KOPT-K1 (cell line): ENCODE measurements around the gene PRMT1.

ENCODE experiments used
- H3K27ac ChIP-seq: fragments of 200-600 bp; sonication (generic); 2 replicates; pipeline ENCODE4 v1.5.1; 2016; ENCODE audit warnings: antibody characterized with exemption, mild to moderate bottlenecking, low read depth, low read length; ENCODE audit not compliant: poor library complexity, severe bottlenecking
- H3K36me3 ChIP-seq: fragments of 200-600 bp; sonication (generic); 2 replicates; pipeline ENCODE4 v1.5.1; 2017; ENCODE audit warnings: antibody characterized with exemption, mild to moderate bottlenecking, low read length, moderate library complexity; ENCODE audit not compliant: insufficient read depth
- H3K9me3 ChIP-seq: fragments of 200-600 bp; sonication (generic); 2 replicates; pipeline ENCODE4 v1.5.1; 2017; ENCODE audit warnings: antibody characterized with exemption, low read length, mild to moderate bottlenecking; ENCODE audit not compliant: insufficient read depth, poor library complexity, severe bottlenecking

PRMT1 gene

GRCh38 chr19:49687566-49688316, 10.7 kb downstream of the PRMT1 start:
- Histone ChIP-seq H3K27ac (no peak overlapping the region), H3K36me3 (peaks cover 79% of the 10 kb centered on the region)

DNA sequence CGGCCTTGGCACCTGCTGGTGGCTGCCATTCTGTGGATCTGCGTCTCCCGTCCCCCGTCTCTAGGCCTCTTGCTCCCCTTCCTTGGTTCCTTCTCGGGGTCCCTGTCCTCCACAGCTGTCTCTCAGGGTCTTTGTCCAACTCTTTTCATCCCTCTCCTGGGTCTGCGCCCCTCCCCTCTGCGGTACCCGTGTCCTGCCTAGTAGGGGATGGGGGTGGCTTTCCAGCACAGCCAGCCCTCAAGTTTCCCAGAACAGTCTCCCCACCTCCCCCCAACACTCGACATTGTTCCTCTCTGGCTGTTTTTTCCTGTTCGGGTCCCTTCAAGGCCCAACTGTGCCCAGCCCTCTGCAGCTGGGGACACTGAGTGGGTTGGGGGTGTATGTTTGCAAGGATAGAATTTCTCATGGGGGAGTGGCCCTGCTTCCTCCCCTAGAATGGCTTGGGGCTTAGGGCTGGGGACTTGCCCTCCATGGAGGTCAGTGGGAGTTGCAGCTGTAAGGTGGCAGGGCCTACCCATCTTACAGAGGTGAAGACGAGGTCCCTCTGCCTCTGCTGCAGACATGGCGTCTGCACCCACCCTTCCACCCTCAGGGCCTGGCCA, 11.6 kb downstream of the PRMT1 start:
- H3K9me3 ChIP-seq, result no peaks in the 10 kb centered on the region
- peaks cover 70% of the 10 kb centered on the region for H3K36me3 ChIP-seq
- H3K27ac ChIP-seq, result no peak overlapping the region

More at GRCh38 chr19:49687566-49688316, 10.7 kb downstream of the PRMT1 start:
- H3K9me3 ChIP-seq, result no peaks in the 10 kb centered on the region

DNA sequence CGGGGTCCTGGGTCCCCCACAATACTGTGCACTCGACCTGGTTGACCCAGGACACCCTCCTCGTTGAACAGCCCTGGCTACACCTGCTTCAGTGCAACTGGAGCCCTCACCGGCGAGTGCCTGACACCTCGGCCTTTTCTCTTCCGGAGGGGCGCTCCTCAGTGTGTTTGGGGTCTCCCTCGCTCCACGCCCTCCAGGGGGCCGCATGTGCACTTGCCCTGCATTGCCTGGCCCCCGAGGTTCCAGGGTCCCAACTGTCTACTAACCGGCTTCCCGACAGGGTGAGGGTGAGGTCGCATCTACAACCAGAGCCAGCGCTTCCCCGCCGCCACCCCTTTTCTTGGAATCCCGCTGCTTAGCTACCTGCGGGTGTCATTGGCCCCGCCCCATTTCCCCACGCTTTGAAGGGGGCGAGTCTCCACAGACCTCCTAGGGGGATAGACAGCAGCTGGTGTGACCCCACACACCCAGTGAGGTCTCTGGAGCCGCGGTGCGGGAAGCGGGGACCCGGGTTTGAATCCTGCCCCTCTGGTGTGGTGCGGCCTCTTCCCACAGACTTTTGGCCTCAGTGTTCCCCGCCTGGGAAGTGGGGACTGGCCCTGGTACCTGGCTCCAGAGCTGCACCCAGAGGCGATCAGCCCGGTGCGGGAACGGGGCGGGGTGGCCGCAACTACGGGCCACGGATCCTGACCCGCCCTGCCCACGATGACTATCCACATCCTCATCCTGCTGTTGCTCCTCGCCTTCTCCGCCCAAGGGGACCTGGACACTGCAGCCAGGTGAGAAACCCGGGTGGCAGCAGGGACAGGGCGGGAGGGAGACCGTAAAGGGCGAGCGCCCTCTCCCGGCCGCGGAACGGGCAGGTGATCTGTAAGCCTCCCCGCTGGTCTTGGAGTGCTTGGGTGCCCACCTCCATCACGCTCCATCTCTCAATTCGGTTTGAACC, 12.3 kb downstream of the PRMT1 start, which contains the start of gene ADM5:
TSS of gene ADM5 (plus strand) at position 462 of the 946 bp plus-strand sequence. CDS start at position 706, 244 bp downstream.
- no peaks in the 10 kb centered on the region for H3K9me3 ChIP-seq
- H3K27ac ChIP-seq, result no peak within 1 kb of the TSS
- peaks cover 63% of the 10 kb centered on the region for H3K36me3 ChIP-seq

GRCh38 chr19:49690079-49690655, 13.1 kb downstream of the PRMT1 start:
- Histone ChIP-seq H3K9me3 (no peaks in the 10 kb centered on the region), H3K36me3 (peaks cover 55% of the 10 kb centered on the region), H3K27ac (no peak overlapping the region)

DNA sequence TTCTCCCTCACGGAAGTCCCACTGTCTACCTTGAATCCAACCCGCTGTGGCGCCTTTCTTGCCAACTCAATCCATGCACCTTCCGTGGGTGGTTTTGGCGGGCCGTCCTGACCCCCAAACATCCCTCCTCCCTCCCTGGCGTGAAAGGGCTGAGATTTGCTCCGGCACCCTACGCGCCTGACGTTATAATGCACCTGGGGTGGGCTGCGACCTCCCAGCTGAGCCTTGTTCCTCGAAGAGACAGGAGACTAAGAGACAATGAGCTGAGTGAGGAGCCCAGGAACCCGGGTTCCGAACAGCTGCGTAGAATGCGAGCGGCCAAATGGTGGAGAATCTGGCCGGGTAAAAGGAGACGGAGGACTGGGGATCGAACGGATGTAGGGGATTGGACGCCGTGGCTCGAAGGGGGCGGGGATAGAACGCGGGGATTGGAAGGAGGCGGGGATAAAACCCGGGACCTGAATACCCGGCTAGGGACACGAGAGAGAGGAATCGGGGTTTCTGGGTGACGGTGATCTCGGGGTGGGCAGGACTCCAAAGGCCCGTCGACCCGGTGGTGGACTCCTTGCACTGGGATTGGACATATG, 13.7 kb downstream of the PRMT1 start, which contains the start of gene CPT1C:
TSS of gene CPT1C (plus strand) at position 461 of the 587 bp plus-strand sequence. CDS start 1,137 bp downstream, outside the sequence.
- H3K9me3 ChIP-seq, result no peaks in the 10 kb centered on the region
- no peak within 1 kb of the TSS for H3K27ac ChIP-seq
- H3K36me3 ChIP-seq, result peaks cover 49% of the 10 kb centered on the region

DNA sequence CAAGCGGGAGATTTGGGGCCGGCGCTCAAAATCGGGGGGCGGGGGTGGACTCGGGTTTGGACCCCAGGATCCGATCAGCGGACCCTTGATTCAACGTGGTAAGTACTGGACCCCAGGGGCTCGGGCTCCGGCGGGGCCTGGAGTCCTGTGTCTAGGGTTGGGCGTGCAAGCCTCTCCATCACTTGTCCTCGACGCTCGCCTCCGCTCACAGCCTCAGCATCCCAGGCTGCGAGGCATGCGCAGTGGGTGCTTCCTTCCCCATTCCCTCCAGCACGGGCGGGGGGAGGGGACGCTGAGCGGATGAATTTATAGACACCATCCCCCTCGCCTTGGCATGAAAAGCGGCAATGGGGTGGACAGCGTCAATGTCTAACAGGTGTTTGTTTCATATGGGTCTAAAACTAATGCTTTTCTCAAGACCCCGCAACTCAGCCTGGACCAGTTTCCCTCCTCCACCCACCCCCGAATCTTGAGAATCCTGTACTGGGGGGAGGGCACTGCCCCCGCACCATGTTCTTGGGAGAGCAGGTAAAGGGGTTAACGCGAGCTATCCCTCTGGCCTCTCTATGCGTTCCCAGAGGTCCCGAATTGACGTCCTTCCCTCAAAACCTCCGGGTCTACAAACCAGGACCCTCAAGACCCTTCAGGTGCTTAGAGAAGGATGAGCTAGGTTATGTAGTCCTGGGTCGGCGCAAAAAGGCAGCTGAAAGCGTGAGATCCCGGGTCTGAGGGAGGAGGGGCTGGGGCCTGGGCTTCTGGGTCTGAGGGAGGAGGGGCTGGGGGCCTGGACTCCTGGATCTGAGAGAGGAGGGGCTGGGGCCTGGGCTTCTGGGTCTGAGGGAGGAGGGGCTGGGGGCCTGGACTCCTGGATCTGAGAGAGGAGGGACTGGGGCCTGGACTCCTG, 14.4 kb downstream of the PRMT1 start:
- no peaks in the 10 kb centered on the region for H3K9me3 ChIP-seq
- H3K36me3 ChIP-seq, result peaks cover 42% of the 10 kb centered on the region
- no peak overlapping the region for H3K27ac ChIP-seq

GRCh38 chr19:49692147-49692506, 15.1 kb downstream of the PRMT1 start:
- Histone ChIP-seq H3K9me3 (no peaks in the 10 kb centered on the region), H3K27ac (no peak overlapping the region), H3K36me3 (peaks cover 37% of the 10 kb centered on the region)

- H3K27ac ChIP-seq, result no peak overlapping the region
- no peaks in the 10 kb centered on the region for H3K36me3 ChIP-seq
Measured at GRCh38 chr19:49696115-49696514, 19.0 kb downstream of the PRMT1 start.

DNA sequence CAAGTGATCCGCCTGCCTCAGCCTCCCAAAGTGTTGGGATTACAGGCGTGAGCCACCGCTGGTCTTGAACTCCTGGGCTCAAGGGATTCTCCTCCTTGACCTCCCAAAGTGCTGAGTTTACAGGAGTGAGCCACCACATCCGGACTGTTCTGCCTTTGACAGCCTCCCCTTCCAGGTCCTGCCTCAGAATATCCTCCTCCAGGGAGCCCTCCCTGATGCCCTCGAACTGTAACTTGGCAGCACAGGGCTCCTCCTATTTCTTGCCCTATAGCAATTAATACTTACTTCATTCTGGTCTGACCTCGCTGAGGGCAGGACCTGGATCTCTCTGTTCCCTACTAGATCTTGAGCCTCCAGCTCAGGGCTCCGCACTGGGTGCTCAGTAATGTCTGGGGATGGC, 19.8 kb downstream of the PRMT1 start:
- Histone ChIP-seq H3K9me3 (no peaks in the 10 kb centered on the region), H3K27ac (no peak overlapping the region), H3K36me3 (no peaks in the 10 kb centered on the region)

More at GRCh38 chr19:49696115-49696514, 19.0 kb downstream of the PRMT1 start:
- H3K9me3 ChIP-seq, result no peaks in the 10 kb centered on the region

GRCh38 chr19:49699364-49699763, 22.3 kb downstream of the PRMT1 start:
- Histone ChIP-seq H3K27ac (no peak overlapping the region), H3K36me3 (no peaks in the 10 kb centered on the region), H3K9me3 (no peaks in the 10 kb centered on the region)

GRCh38 chr19:49700563-49700962, 23.5 kb downstream of the PRMT1 start:
- no peak overlapping the region for H3K27ac ChIP-seq
- H3K9me3 ChIP-seq, result no peaks in the 10 kb centered on the region
- H3K36me3 ChIP-seq, result no peaks in the 10 kb centered on the region

DNA sequence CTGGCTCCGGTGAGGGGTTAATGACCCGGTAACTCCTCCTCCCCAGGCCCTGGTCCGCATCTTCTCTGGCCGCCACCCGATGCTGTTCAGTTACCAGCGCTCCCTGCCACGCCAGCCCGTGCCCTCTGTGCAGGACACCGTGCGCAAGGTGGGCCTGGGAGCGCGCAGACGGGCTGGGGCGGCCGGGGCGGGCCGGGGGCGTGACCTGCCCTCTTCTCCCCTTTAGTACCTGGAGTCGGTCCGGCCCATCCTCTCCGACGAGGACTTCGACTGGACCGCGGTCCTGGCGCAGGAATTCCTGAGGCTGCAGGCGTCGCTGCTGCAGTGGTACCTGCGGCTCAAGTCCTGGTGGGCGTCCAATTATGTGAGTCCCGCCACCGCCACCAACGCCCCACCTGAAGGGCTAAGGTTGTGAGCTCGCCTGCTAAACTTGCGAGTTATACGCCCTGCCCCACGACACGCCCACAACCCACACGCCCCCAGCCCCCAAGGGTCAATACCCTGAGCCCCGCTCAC, 24.3 kb downstream of the PRMT1 start:
- Histone ChIP-seq H3K9me3 (no peaks in the 10 kb centered on the region), H3K36me3 (no peaks in the 10 kb centered on the region), H3K27ac (no peak overlapping the region)

- Histone ChIP-seq H3K36me3 (no peaks in the 10 kb centered on the region), H3K9me3 (no peaks in the 10 kb centered on the region), H3K27ac (no peak overlapping the region)
Measured at GRCh38 chr19:49704888-49705642, 28.0 kb downstream of the PRMT1 start.
